ENCODE results near the gene TSTD2.

- TF ChIP-seq ELF1 (IDR thresholded peaks at IDR 0.05) = no peak
- no peak for TF ChIP-seq POLR2AphosphoS5 (IDR thresholded peaks at IDR 0.05; ENCODE audit: low read depth, low read length)
- TF ChIP-seq TCF12 (IDR thresholded peaks at IDR 0.05) = no peak
- no peak for TF ChIP-seq RXRA (IDR thresholded peaks at IDR 0.05; ENCODE audit: borderline replicate concordance, low read depth)
- TF ChIP-seq CTCF (IDR thresholded peaks at IDR 0.05) = no peak
- no peak for TF ChIP-seq EZH2phosphoT487 (IDR thresholded peaks at IDR 0.05; ENCODE audit: borderline replicate concordance, low read depth)
- TF ChIP-seq PBX3 (IDR thresholded peaks at IDR 0.05) = no peak
- TF ChIP-seq CHD2 (IDR thresholded peaks at IDR 0.05; ENCODE audit: low read length, partially characterized antibody) = no peak
- no peak for TF ChIP-seq SIN3A (IDR thresholded peaks at IDR 0.05; ENCODE audit: borderline replicate concordance, low read depth, low read length)
- TF ChIP-seq REST (IDR thresholded peaks at IDR 0.05; ENCODE audit: low read depth, low read length) = no peak
- TF ChIP-seq USF2 (IDR thresholded peaks at IDR 0.05; ENCODE audit: borderline replicate concordance, low read depth, low read length) = no peak
Measured at GRCh38 chr9:97672403-97672802, 39.2 kb upstream of the TSTD2 start.

Data from SK-N-SH (cell line).